ENCODE measurements around the gene PRR35. TPM values are rescaled to one million over a fixed set of nuclear protein-coding genes. Genes with fewer than 3 reads are reported as not detected.

The PRR35 gene
- total RNA-seq, 1 donor from 2014 or later, result not detected

- no peaks in the 10 kb centered on the region for H3K9me3 Mint-ChIP-seq
- intact Hi-C loops (cut with micrococcal nuclease), result no loop called here
- no peaks in the 10 kb centered on the region for H3K27me3 Mint-ChIP-seq (ENCODE audit: low read depth)
- DNase-seq (ENCODE audit: low spot score), result no peak
- no peak overlapping the region for H3K4me3 Mint-ChIP-seq (ENCODE audit: low read depth)
- peaks cover 9% of the 10 kb centered on the region for H3K36me3 Mint-ChIP-seq (ENCODE audit: low read depth)
- no peaks in the 10 kb centered on the region for H3K4me1 Mint-ChIP-seq (ENCODE audit: low read depth)
- no peak overlapping the region for H3K27ac Mint-ChIP-seq
These were observed 15.7 kb upstream of the PRR35 start for GRCh38 chr16:544517-544916.

- no peaks in the 10 kb centered on the region for H3K4me1 Mint-ChIP-seq (ENCODE audit: low read depth)
- no peak overlapping the region for H3K27ac Mint-ChIP-seq
- H3K4me3 Mint-ChIP-seq (ENCODE audit: low read depth), result no peak overlapping the region
- peak; percentile 30 for DNase-seq (ENCODE audit: low spot score)
- intact Hi-C loops (cut with micrococcal nuclease), result no loop called here
- H3K36me3 Mint-ChIP-seq (ENCODE audit: low read depth), result peaks cover 7% of the 10 kb centered on the region
- no peaks in the 10 kb centered on the region for H3K9me3 Mint-ChIP-seq
- H3K27me3 Mint-ChIP-seq (ENCODE audit: low read depth), result no peaks in the 10 kb centered on the region
These were observed 13.1 kb upstream of the PRR35 start for GRCh38 chr16:546909-547770.

GRCh38 chr16:548586-548985, 11.6 kb upstream of the PRR35 start:
- no peak for DNase-seq (ENCODE audit: low spot score)
- H3K9me3 Mint-ChIP-seq, result no peaks in the 10 kb centered on the region
- H3K4me3 Mint-ChIP-seq (ENCODE audit: low read depth), result no peak overlapping the region
- H3K36me3 Mint-ChIP-seq (ENCODE audit: low read depth), result peaks cover 3% of the 10 kb centered on the region
- no peaks in the 10 kb centered on the region for H3K27me3 Mint-ChIP-seq (ENCODE audit: low read depth)
- intact Hi-C loops (cut with micrococcal nuclease), result no loop called here
- no peaks in the 10 kb centered on the region for H3K4me1 Mint-ChIP-seq (ENCODE audit: low read depth)
- no peak overlapping the region for H3K27ac Mint-ChIP-seq

- no peaks in the 10 kb centered on the region for H3K27me3 Mint-ChIP-seq (ENCODE audit: low read depth)
- no peak for DNase-seq (ENCODE audit: low spot score)
- peaks cover 6% of the 10 kb centered on the region for H3K36me3 Mint-ChIP-seq (ENCODE audit: low read depth)
- H3K27ac Mint-ChIP-seq, result no peak overlapping the region
- no peaks in the 10 kb centered on the region for H3K4me1 Mint-ChIP-seq (ENCODE audit: low read depth)
- H3K4me3 Mint-ChIP-seq (ENCODE audit: low read depth), result no peak overlapping the region
- intact Hi-C loops (cut with micrococcal nuclease), result no loop called here
- no peaks in the 10 kb centered on the region for H3K9me3 Mint-ChIP-seq
These were observed 10.5 kb upstream of the PRR35 start for GRCh38 chr16:549544-550263.

GRCh38 chr16:551210-551609, 9.0 kb upstream of the PRR35 start:
- Mint-ChIP-seq H3K36me3 (ENCODE audit: low read depth) (peaks cover 3% of the 10 kb centered on the region), H3K9me3 (no peaks in the 10 kb centered on the region), H3K27me3 (ENCODE audit: low read depth) (no peaks in the 10 kb centered on the region), H3K27ac (no peak overlapping the region), H3K4me1 (ENCODE audit: low read depth) (no peaks in the 10 kb centered on the region), H3K4me3 (ENCODE audit: low read depth) (no peak overlapping the region)
- intact Hi-C loops (cut with micrococcal nuclease), result no loop called here
- DNase-seq (ENCODE audit: low spot score), result no peak

GRCh38 chr16:552171-552570, 8.0 kb upstream of the PRR35 start:
- Mint-ChIP-seq H3K36me3 (ENCODE audit: low read depth) (peaks cover 3% of the 10 kb centered on the region), H3K4me1 (ENCODE audit: low read depth) (no peaks in the 10 kb centered on the region), H3K4me3 (ENCODE audit: low read depth) (no peak overlapping the region), H3K9me3 (no peaks in the 10 kb centered on the region), H3K27ac (no peak overlapping the region), H3K27me3 (ENCODE audit: low read depth) (no peaks in the 10 kb centered on the region)
- intact Hi-C loops (cut with micrococcal nuclease), result no loop called here
- DNase-seq (ENCODE audit: low spot score), result no peak

GRCh38 chr16:553601-554296, 6.4 kb upstream of the PRR35 start:
- no peak for DNase-seq (ENCODE audit: low spot score)
- intact Hi-C loops (cut with micrococcal nuclease), result no loop called here
- Mint-ChIP-seq H3K9me3 (no peaks in the 10 kb centered on the region), H3K36me3 (ENCODE audit: low read depth) (peaks cover 3% of the 10 kb centered on the region), H3K4me3 (ENCODE audit: low read depth) (no peak overlapping the region), H3K4me1 (ENCODE audit: low read depth) (no peaks in the 10 kb centered on the region), H3K27ac (no peak overlapping the region), H3K27me3 (ENCODE audit: low read depth) (peaks cover 4% of the 10 kb centered on the region)

- DNase-seq (ENCODE audit: low spot score), result no peak
- no peak overlapping the region for H3K27ac Mint-ChIP-seq
- no peaks in the 10 kb centered on the region for H3K9me3 Mint-ChIP-seq
- H3K36me3 Mint-ChIP-seq (ENCODE audit: low read depth), result peaks cover 3% of the 10 kb centered on the region
- no peaks in the 10 kb centered on the region for H3K4me1 Mint-ChIP-seq (ENCODE audit: low read depth)
- no peak overlapping the region for H3K4me3 Mint-ChIP-seq (ENCODE audit: low read depth)
- intact Hi-C loops (cut with micrococcal nuclease), result no loop called here
- H3K27me3 Mint-ChIP-seq (ENCODE audit: low read depth), result peaks cover 4% of the 10 kb centered on the region
These were observed 5.9 kb upstream of the PRR35 start for GRCh38 chr16:554297-554621.

- Mint-ChIP-seq H3K27ac (no peak overlapping the region), H3K4me3 (ENCODE audit: low read depth) (no peak overlapping the region), H3K27me3 (ENCODE audit: low read depth) (peaks cover 5% of the 10 kb centered on the region), H3K4me1 (ENCODE audit: low read depth) (no peaks in the 10 kb centered on the region), H3K9me3 (no peaks in the 10 kb centered on the region), H3K36me3 (ENCODE audit: low read depth) (peaks cover 3% of the 10 kb centered on the region)
- DNase-seq (ENCODE audit: low spot score), result no peak
- intact Hi-C loops (cut with micrococcal nuclease), result no loop called here
These were observed 5.4 kb upstream of the PRR35 start for GRCh38 chr16:554640-555365.

GRCh38 chr16:555528-556473, 4.4 kb upstream of the PRR35 start:
- Mint-ChIP-seq H3K4me3 (ENCODE audit: low read depth) (no peak overlapping the region), H3K4me1 (ENCODE audit: low read depth) (no peaks in the 10 kb centered on the region)

GRCh38 chr16:556474-557173, 3.6 kb upstream of the PRR35 start:
- intact Hi-C loops (cut with micrococcal nuclease), result no loop called here
- H3K9me3 Mint-ChIP-seq, result no peaks in the 10 kb centered on the region
- peaks cover 3% of the 10 kb centered on the region for H3K36me3 Mint-ChIP-seq (ENCODE audit: low read depth)
- DNase-seq (ENCODE audit: low spot score), result no peak
- H3K4me1 Mint-ChIP-seq (ENCODE audit: low read depth), result no peaks in the 10 kb centered on the region
- peaks cover 7% of the 10 kb centered on the region for H3K27me3 Mint-ChIP-seq (ENCODE audit: low read depth)
- H3K4me3 Mint-ChIP-seq (ENCODE audit: low read depth), result no peak overlapping the region
- H3K27ac Mint-ChIP-seq, result no peak overlapping the region

More at GRCh38 chr16:555528-556473, 4.4 kb upstream of the PRR35 start:
- DNase-seq (ENCODE audit: low spot score), result no peak
- Mint-ChIP-seq H3K27ac (no peak overlapping the region), H3K36me3 (ENCODE audit: low read depth) (peaks cover 3% of the 10 kb centered on the region), H3K27me3 (ENCODE audit: low read depth) (peaks cover 5% of the 10 kb centered on the region), H3K9me3 (no peaks in the 10 kb centered on the region)
- intact Hi-C loops (cut with micrococcal nuclease), result no loop called here

Measured in activated T-helper 2 cell treated with anti-CD3 and anti-CD28 coated beads, Interferon-gamma antibody, Interleukin-2, Interleukin-4, amounts not matched to agents 10 μg/mL and 5 μg/mL and 100 μg/mL, durations not matched to agents 14 hours and 24 hours and 36 hours (primary cell).